Cardiac atrium fibroblast (primary cell): ENCODE data around the gene MAGEE2. TPM values are rescaled to one million over a fixed set of nuclear protein-coding genes. Genes with fewer than 3 reads are reported as not detected.

Experiments
- total RNA-seq: library from RNA; depleted of rRNA; stranded (reverse); fragments of >200 nt; gene quantifications from 2 replicates; pipeline ENCODE4 v1.2.3, GENCODE V29; 2015

MAGEE2 gene, protein sequence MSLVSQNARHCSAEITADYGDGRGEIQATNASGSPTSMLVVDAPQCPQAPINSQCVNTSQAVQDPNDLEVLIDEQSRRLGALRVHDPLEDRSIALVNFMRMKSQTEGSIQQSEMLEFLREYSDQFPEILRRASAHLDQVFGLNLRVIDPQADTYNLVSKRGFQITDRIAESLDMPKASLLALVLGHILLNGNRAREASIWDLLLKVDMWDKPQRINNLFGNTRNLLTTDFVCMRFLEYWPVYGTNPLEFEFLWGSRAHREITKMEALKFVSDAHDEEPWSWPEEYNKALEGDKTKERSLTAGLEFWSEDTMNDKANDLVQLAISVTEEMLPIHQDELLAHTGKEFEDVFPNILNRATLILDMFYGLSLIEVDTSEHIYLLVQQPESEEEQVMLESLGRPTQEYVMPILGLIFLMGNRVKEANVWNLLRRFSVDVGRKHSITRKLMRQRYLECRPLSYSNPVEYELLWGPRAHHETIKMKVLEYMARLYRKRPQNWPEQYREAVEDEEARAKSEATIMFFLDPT
- total RNA-seq: not detected in 2 replicates

DNA sequence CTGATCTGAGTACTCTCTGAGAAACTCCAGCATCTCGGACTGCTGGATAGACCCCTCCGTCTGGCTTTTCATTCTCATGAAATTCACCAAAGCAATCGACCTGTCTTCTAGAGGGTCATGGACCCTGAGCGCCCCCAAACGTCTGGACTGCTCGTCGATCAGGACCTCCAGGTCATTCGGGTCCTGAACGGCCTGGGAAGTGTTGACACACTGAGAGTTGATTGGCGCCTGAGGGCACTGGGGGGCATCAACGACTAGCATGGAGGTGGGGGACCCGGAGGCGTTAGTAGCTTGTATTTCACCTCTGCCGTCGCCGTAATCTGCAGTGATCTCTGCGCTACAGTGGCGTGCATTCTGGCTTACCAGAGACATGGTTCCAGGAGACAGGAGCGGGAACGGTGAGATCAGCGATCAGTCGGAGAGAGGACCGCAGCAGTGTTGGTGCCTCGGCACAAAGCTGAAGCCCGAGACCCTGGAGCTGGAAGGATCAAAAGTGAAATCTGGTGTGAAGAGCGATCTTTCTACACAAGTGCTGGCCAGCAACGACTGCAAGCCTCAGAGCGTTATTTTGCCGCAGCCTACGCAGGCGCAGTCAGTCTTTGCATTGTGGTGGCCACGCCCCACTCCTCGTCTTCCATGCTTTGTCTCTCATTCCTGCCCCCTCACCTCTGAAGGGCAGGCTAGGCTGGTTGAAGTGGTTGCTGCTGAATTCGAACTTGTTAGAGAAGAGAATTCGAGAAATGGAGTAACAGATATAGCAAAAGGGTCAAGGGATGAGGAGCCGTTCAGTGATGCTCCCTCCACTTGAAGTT, at the start of gene MAGEE2:
Gene MAGEE2 (minus strand): TSS at position 575 of the 812 bp plus-strand sequence. CDS start 203 bp downstream, at position 372.

